Left ventricle myocardium inferior (tissue), 1 donor: ENCODE results near the gene BARHL1. TPM values are rescaled to one million over a fixed set of nuclear protein-coding genes. Genes with fewer than 3 reads are reported as not detected.

Experiments used
- DNase-seq: peaks from one replicate; pipeline ENCODE4 v3.0.0-alpha.2; 2020
- H3K27ac ChIP-seq: fragments of 200-600 bp; replicated peaks from 2 replicates; pipeline ENCODE4 v1.8.0; 2021
- H3K27me3 ChIP-seq: fragments of 200-600 bp; 2 replicates; pipeline ENCODE4 v1.8.0; 2021; ENCODE audit warnings: low read depth
- H3K36me3 ChIP-seq: fragments of 200-600 bp; 2 replicates; pipeline ENCODE4 v1.8.0; 2021
- H3K4me1 ChIP-seq: fragments of 200-600 bp; 2 replicates; pipeline ENCODE4 v1.8.0; 2021
- H3K4me3 ChIP-seq: fragments of 200-600 bp; 2 replicates; pipeline ENCODE4 v1.8.0; 2021; ENCODE audit warnings: mild to moderate bottlenecking, moderate library complexity
- H3K9me3 ChIP-seq: fragments of 200-600 bp; replicated peaks from 2 replicates; pipeline ENCODE4 v1.8.0; 2021
- intact Hi-C: fragments of 100-400 bp; cut with micrococcal nuclease; formaldehyde crosslinking; loops from one replicate; pipeline ENCODE4 v1.11.0; 2022
- total RNA-seq: library from RNA; stranded (reverse); fragmentation: NEBNext Ultra II Directional; extraction: Animal tissue kit (Norgen Biotek cat#: 25700); gene quantifications from one replicate; pipeline ENCODE4 v1.2.1, GENCODE V29; 2021
- TF ChIP-seq, protein P1 (sequence below): fragments of 200-600 bp; IDR thresholded peaks from 2 replicates; pipeline ENCODE4 v1.8.0; 2021; ENCODE audit warnings: antibody characterized with exemption, mild to moderate bottlenecking, borderline replicate concordance
- donor health status: DM: no; HTN: yes; CAD: no; lungs with severe emphysema.

The BARHL1 gene
- total RNA-seq, 1 donor from 2014 or later, result not detected

DNA sequence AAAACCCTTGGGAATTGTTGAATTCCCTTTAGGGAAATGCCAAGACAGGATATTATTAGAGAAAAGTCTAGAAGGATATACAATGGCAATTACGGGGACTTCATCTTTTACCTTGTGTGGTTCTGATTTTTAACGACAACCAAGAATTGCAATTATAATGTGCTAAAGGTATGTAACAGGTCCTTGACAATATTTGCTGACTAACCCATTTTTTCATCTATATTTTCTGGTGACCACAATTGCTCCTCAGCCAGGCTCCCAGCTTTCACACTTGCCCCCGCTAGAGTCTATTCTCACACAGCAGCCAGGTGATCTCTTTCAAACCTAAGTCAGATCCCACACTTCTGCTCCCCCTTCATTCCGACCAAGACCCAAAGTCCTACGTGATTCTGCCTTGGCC is 34.3 kb downstream of the BARHL1 start:
- no peak for DNase-seq

DNA sequence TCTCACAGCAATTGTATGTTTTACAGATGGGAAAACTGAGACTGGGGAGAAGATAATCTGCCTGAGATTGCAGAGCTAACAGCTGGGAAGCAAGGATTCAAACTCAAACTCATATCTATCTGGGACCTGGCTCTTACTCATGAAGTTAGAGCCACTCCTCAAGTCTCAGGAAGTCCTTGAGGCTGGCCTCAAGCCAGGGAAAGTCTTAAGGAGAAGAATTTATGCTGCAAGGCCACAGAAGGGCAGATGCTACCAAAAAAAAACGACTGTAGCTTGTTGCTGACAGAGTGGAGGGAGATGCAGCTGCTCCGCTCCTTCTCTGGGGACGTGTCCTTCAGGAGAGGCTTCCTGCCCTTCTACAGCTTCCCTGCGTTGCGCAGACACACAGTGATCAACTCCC is 39.8 kb downstream of the BARHL1 start:
- intact Hi-C loops, result no loop called here
- Histone ChIP-seq H3K27ac (no peak overlapping the region), H3K36me3 (peaks cover 61% of the 10 kb centered on the region), H3K4me3 (no peak overlapping the region), H3K4me1 (no peaks in the 10 kb centered on the region), H3K9me3 (no peaks in the 10 kb centered on the region), H3K27me3 (no peaks in the 10 kb centered on the region)
- TF ChIP-seq, protein P1, sequence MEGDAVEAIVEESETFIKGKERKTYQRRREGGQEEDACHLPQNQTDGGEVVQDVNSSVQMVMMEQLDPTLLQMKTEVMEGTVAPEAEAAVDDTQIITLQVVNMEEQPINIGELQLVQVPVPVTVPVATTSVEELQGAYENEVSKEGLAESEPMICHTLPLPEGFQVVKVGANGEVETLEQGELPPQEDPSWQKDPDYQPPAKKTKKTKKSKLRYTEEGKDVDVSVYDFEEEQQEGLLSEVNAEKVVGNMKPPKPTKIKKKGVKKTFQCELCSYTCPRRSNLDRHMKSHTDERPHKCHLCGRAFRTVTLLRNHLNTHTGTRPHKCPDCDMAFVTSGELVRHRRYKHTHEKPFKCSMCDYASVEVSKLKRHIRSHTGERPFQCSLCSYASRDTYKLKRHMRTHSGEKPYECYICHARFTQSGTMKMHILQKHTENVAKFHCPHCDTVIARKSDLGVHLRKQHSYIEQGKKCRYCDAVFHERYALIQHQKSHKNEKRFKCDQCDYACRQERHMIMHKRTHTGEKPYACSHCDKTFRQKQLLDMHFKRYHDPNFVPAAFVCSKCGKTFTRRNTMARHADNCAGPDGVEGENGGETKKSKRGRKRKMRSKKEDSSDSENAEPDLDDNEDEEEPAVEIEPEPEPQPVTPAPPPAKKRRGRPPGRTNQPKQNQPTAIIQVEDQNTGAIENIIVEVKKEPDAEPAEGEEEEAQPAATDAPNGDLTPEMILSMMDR, result no peak
- no peak for DNase-seq

More for the DNA sequence above, 34.3 kb downstream of the BARHL1 start:
- Histone ChIP-seq H3K4me1 (no peaks in the 10 kb centered on the region), H3K4me3 (no peak overlapping the region), H3K9me3 (no peaks in the 10 kb centered on the region), H3K27me3 (no peaks in the 10 kb centered on the region), H3K27ac (no peak overlapping the region), H3K36me3 (peaks cover 80% of the 10 kb centered on the region)
- TF ChIP-seq, protein P1, result no peak
- intact Hi-C loops, result no loop called here

- TF ChIP-seq, protein P1, result no peak
- no peak for DNase-seq
- intact Hi-C loops, result no loop called here
- Histone ChIP-seq H3K9me3 (no peaks in the 10 kb centered on the region), H3K4me1 (no peaks in the 10 kb centered on the region), H3K27ac (no peak overlapping the region), H3K27me3 (no peaks in the 10 kb centered on the region), H3K36me3 (peaks cover 66% of the 10 kb centered on the region), H3K4me3 (no peak overlapping the region)
Measured at GRCh38 chr9:132626285-132626684, 43.9 kb downstream of the BARHL1 start.

- intact Hi-C loops, result no loop called here
- no peak for DNase-seq
- TF ChIP-seq, protein P1, result no peak
- peaks cover 70% of the 10 kb centered on the region for H3K36me3 ChIP-seq
- H3K4me3 ChIP-seq, result no peak overlapping the region
- no peaks in the 10 kb centered on the region for H3K4me1 ChIP-seq
- H3K27ac ChIP-seq, result no peak overlapping the region
- no peaks in the 10 kb centered on the region for H3K9me3 ChIP-seq
- no peaks in the 10 kb centered on the region for H3K27me3 ChIP-seq
Measured at GRCh38 chr9:132627106-132627505, 44.7 kb downstream of the BARHL1 start.

- TF ChIP-seq, protein P1, result no peak
- peaks cover 66% of the 10 kb centered on the region for H3K36me3 ChIP-seq
Measured at GRCh38 chr9:132627594-132627993, 45.2 kb downstream of the BARHL1 start.

GRCh38 chr9:132628746-132629145 is 46.3 kb downstream of the BARHL1 start:
- no peaks in the 10 kb centered on the region for H3K27me3 ChIP-seq
- no peaks in the 10 kb centered on the region for H3K4me1 ChIP-seq
- H3K27ac ChIP-seq, result no peak overlapping the region
- H3K9me3 ChIP-seq, result no peaks in the 10 kb centered on the region
- no peak overlapping the region for H3K4me3 ChIP-seq
- TF ChIP-seq, protein P1, result no peak
- no peak for DNase-seq
- intact Hi-C loops, result no loop called here
- peaks cover 62% of the 10 kb centered on the region for H3K36me3 ChIP-seq

More at GRCh38 chr9:132627594-132627993, 45.2 kb downstream of the BARHL1 start:
- no peak for DNase-seq
- intact Hi-C loops, result no loop called here
- no peaks in the 10 kb centered on the region for H3K9me3 ChIP-seq
- no peaks in the 10 kb centered on the region for H3K4me1 ChIP-seq
- H3K27ac ChIP-seq, result no peak overlapping the region
- no peaks in the 10 kb centered on the region for H3K27me3 ChIP-seq
- no peak overlapping the region for H3K4me3 ChIP-seq
